ENCODE measurements around the gene CCNDBP1. TPM values are rescaled to one million over a fixed set of nuclear protein-coding genes. Genes with fewer than 3 reads are reported as not detected.

Gene CCNDBP1
- total and polyA plus RNA-seq, 2 experiments from 2014 or later: 23.9 to 33.5 TPM

GRCh38 chr15:43242616-43243015, 57.4 kb downstream of the CCNDBP1 start:
- Mint-ChIP-seq H3K4me1 (no peaks in the 10 kb centered on the region), H3K27ac (no peak overlapping the region), H3K36me3 (ENCODE audit: low read depth) (no peaks in the 10 kb centered on the region), H3K27me3 (ENCODE audit: insufficient read depth, low read depth, poor library complexity) (peaks cover 5% of the 10 kb centered on the region), H3K9me3 (no peaks in the 10 kb centered on the region), H3K4me3 (no peak overlapping the region)
- H3F3A ChIP-seq (replicated peaks; ENCODE audit: low read depth): no peaks in the 10 kb centered on the region
- H3K4me2 ChIP-seq: no peak overlapping the region
- no peaks in the 10 kb centered on the region for H3K27me3 ChIP-seq (ENCODE audit: insufficient read depth)
- 0 out of 2 replicates have a peak, but pooled peaks cover 5% of the 10 kb centered on the region for H3K9me2 ChIP-seq (ENCODE audit: insufficient read depth)
- DNase-seq (ENCODE audit: low spot score): no peak
- TF ChIP-seq JUNB (IDR thresholded peaks at IDR 0.05; ENCODE audit: unreplicated experiment) (no peak), EZH2 (IDR thresholded peaks at IDR 0.05; ENCODE audit: low read depth, unreplicated experiment) (no peak), NANOG (IDR thresholded peaks at IDR 0.05; ENCODE audit: borderline replicate concordance) (no peak), EZH2phosphoT487 (IDR thresholded peaks at IDR 0.05; ENCODE audit: unreplicated experiment) (no peak), CREB1 (CRISPR knock-in tag; IDR thresholded peaks at IDR 0.05; ENCODE audit: low read depth) (no peak), STAT1 (IDR thresholded peaks at IDR 0.05; ENCODE audit: unreplicated experiment) (no peak)
- TF ChIP-seq, protein P1, sequence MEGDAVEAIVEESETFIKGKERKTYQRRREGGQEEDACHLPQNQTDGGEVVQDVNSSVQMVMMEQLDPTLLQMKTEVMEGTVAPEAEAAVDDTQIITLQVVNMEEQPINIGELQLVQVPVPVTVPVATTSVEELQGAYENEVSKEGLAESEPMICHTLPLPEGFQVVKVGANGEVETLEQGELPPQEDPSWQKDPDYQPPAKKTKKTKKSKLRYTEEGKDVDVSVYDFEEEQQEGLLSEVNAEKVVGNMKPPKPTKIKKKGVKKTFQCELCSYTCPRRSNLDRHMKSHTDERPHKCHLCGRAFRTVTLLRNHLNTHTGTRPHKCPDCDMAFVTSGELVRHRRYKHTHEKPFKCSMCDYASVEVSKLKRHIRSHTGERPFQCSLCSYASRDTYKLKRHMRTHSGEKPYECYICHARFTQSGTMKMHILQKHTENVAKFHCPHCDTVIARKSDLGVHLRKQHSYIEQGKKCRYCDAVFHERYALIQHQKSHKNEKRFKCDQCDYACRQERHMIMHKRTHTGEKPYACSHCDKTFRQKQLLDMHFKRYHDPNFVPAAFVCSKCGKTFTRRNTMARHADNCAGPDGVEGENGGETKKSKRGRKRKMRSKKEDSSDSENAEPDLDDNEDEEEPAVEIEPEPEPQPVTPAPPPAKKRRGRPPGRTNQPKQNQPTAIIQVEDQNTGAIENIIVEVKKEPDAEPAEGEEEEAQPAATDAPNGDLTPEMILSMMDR (conservative IDR thresholded peaks at IDR 0.05; ENCODE audit: low read depth in 2 of 2): no peak
- TF ChIP-seq, protein P2, sequence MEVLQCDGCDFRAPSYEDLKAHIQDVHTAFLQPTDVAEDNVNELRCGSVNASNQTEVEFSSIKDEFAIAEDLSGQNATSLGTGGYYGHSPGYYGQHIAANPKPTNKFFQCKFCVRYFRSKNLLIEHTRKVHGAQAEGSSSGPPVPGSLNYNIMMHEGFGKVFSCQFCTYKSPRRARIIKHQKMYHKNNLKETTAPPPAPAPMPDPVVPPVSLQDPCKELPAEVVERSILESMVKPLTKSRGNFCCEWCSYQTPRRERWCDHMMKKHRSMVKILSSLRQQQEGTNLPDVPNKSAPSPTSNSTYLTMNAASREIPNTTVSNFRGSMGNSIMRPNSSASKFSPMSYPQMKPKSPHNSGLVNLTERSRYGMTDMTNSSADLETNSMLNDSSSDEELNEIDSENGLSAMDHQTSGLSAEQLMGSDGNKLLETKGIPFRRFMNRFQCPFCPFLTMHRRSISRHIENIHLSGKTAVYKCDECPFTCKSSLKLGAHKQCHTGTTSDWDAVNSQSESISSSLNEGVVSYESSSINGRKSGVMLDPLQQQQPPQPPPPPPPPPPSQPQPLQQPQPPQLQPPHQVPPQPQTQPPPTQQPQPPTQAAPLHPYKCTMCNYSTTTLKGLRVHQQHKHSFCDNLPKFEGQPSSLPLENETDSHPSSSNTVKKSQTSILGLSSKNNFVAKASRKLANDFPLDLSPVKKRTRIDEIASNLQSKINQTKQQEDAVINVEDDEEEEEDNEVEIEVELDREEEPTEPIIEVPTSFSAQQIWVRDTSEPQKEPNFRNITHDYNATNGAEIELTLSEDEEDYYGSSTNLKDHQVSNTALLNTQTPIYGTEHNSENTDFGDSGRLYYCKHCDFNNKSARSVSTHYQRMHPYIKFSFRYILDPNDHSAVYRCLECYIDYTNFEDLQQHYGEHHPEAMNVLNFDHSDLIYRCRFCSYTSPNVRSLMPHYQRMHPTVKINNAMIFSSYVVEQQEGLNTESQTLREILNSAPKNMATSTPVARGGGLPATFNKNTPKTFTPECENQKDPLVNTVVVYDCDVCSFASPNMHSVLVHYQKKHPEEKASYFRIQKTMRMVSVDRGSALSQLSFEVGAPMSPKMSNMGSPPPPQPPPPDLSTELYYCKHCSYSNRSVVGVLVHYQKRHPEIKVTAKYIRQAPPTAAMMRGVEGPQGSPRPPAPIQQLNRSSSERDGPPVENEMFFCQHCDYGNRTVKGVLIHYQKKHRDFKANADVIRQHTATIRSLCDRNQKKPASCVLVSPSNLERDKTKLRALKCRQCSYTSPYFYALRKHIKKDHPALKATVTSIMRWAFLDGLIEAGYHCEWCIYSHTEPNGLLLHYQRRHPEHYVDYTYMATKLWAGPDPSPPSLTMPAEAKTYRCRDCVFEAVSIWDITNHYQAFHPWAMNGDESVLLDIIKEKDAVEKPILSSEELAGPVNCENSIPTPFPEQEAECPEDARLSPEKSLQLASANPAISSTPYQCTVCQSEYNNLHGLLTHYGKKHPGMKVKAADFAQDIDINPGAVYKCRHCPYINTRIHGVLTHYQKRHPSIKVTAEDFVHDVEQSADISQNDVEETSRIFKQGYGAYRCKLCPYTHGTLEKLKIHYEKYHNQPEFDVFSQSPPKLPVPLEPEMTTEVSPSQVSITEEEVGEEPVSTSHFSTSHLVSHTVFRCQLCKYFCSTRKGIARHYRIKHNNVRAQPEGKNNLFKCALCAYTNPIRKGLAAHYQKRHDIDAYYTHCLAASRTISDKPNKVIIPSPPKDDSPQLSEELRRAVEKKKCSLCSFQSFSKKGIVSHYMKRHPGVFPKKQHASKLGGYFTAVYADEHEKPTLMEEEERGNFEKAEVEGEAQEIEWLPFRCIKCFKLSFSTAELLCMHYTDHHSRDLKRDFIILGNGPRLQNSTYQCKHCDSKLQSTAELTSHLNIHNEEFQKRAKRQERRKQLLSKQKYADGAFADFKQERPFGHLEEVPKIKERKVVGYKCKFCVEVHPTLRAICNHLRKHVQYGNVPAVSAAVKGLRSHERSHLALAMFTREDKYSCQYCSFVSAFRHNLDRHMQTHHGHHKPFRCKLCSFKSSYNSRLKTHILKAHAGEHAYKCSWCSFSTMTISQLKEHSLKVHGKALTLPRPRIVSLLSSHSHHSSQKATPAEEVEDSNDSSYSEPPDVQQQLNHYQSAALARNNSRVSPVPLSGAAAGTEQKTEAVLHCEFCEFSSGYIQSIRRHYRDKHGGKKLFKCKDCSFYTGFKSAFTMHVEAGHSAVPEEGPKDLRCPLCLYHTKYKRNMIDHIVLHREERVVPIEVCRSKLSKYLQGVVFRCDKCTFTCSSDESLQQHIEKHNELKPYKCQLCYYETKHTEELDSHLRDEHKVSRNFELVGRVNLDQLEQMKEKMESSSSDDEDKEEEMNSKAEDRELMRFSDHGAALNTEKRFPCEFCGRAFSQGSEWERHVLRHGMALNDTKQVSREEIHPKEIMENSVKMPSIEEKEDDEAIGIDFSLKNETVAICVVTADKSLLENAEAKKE (CRISPR knock-in tag; IDR thresholded peaks at IDR 0.05): no peak
- TF ChIP-seq, protein P3, sequence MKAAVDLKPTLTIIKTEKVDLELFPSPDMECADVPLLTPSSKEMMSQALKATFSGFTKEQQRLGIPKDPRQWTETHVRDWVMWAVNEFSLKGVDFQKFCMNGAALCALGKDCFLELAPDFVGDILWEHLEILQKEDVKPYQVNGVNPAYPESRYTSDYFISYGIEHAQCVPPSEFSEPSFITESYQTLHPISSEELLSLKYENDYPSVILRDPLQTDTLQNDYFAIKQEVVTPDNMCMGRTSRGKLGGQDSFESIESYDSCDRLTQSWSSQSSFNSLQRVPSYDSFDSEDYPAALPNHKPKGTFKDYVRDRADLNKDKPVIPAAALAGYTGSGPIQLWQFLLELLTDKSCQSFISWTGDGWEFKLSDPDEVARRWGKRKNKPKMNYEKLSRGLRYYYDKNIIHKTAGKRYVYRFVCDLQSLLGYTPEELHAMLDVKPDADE (IDR thresholded peaks at IDR 0.05): no peak
- H3K4me3 ChIP-seq: no peak overlapping the region
- H3K27ac ChIP-seq (ENCODE audit: low read depth): no peak overlapping the region
- H3K79me2 ChIP-seq (replicated peaks; ENCODE audit: insufficient read depth): no peaks in the 10 kb centered on the region
- no peaks in the 10 kb centered on the region for H4K20me1 ChIP-seq (replicated peaks; ENCODE audit: insufficient read depth)
- no peak overlapping the region for H2AFZ ChIP-seq
- no peak for ATAC-seq
- no peaks in the 10 kb centered on the region for H3K4me1 ChIP-seq (ENCODE audit: insufficient read depth)
- no peaks in the 10 kb centered on the region for H3K36me3 ChIP-seq (ENCODE audit: insufficient read depth)
